Liver (tissue), 9 donors: ENCODE results near the gene RAB35. TPM values are rescaled to one million over a fixed set of nuclear protein-coding genes. Genes with fewer than 3 reads are reported as not detected.

Experiments
- DNase-seq: peaks from one replicate; pipeline ENCODE4 v3.0.0-alpha.2; 2017; ENCODE audit warnings: low spot score
- H3K27ac ChIP-seq, 2 donors: one replicate each; pipeline ENCODE4 v1.7.0; 2013; ENCODE audit warnings: inconsistent platforms in 2 of 2, low read length in 2 of 2, control low read depth in 1 of 2, low read depth in 1 of 2, mild to moderate bottlenecking in 1 of 2
- H3K27me3 ChIP-seq, 4 donors: one replicate each; pipeline versions ENCODE4 v1.6.1 to v1.7.0; 2013; ENCODE audit warnings: low read length in 3 of 4, inconsistent platforms in 1 of 4, mild to moderate bottlenecking in 1 of 4, moderate library complexity in 1 of 4; ENCODE audit not compliant: control insufficient read depth in 4 of 4, insufficient read depth in 4 of 4
- H3K36me3 ChIP-seq, 4 donors: one replicate each; pipeline versions ENCODE4 v1.6.1 to v1.7.0; 2013; ENCODE audit warnings: low read length in 3 of 4, mild to moderate bottlenecking in 3 of 4, low read depth in 1 of 4, moderate library complexity in 1 of 4; ENCODE audit not compliant: control insufficient read depth in 4 of 4, insufficient read depth in 3 of 4
- H3K4me1 ChIP-seq, 4 donors: one replicate each; pipeline versions ENCODE4 v1.6.1 to v1.7.0; 2013; ENCODE audit warnings: low read length in 3 of 4, mild to moderate bottlenecking in 3 of 4, moderate library complexity in 1 of 4; ENCODE audit not compliant: control insufficient read depth in 4 of 4, insufficient read depth in 4 of 4
- H3K4me3 ChIP-seq, 3 donors: one replicate each; pipeline versions ENCODE4 v1.6.1 to v1.7.0; 2013; ENCODE audit warnings: low read length in 3 of 3, control low read depth in 1 of 3, low read depth in 1 of 3, mild to moderate bottlenecking in 1 of 3
- H3K9ac ChIP-seq, 2 donors: one replicate each; pipeline ENCODE4 v1.7.0; 2013; ENCODE audit warnings: low read length in 2 of 2, mild to moderate bottlenecking in 2 of 2, moderate library complexity in 2 of 2, control low read depth in 1 of 2, low read depth in 1 of 2
- H3K9me3 ChIP-seq, 4 donors: one replicate each; pipeline versions ENCODE4 v1.6.1 to v1.7.0; 2013; ENCODE audit warnings: low read length in 3 of 4; ENCODE audit not compliant: control insufficient read depth in 4 of 4
- EGR1 ChIP-seq, 2 donors: IDR thresholded peaks; 2 replicates each; pipeline ENCODE4 v1.6.1; 2016 to 2018; ENCODE audit warnings: antibody characterized with exemption in 2 of 2, low read depth in 2 of 2
- FOXA1 ChIP-seq: IDR thresholded peaks from 2 replicates; pipeline ENCODE4 v1.6.1; 2016; ENCODE audit warnings: antibody characterized with exemption
- FOXA2 ChIP-seq: IDR thresholded peaks from 2 replicates; pipeline ENCODE4 v1.6.1; 2016; ENCODE audit warnings: antibody characterized with exemption
- GABPA ChIP-seq, 2 donors: IDR thresholded peaks in 1 of 2; conservative IDR thresholded peaks in 1 of 2; 2 replicates each; pipeline ENCODE4 v1.6.1; 2016; ENCODE audit warnings: antibody characterized with exemption in 2 of 2, mild to moderate bottlenecking in 1 of 2, moderate library complexity in 1 of 2
- HNF4A ChIP-seq, 2 donors: conservative IDR thresholded peaks; 2 replicates each; pipeline ENCODE4 v1.6.1; 2016; ENCODE audit warnings: antibody characterized with exemption in 2 of 2, mild to moderate bottlenecking in 2 of 2
- HNF4G ChIP-seq: IDR thresholded peaks from 2 replicates; pipeline ENCODE4 v1.6.1; 2016; ENCODE audit warnings: antibody characterized with exemption
- JUND ChIP-seq, 2 donors: IDR thresholded peaks; 2 replicates each; pipeline ENCODE4 v1.6.1; 2016; ENCODE audit warnings: antibody characterized with exemption in 2 of 2
- NR2F2 ChIP-seq: IDR thresholded peaks from 2 replicates; pipeline ENCODE4 v1.6.1; 2016; ENCODE audit warnings: antibody characterized with exemption
- RAD21 ChIP-seq, 2 donors: IDR thresholded peaks; 2 replicates each; pipeline ENCODE4 v1.6.1; 2016; ENCODE audit warnings: antibody characterized with exemption in 2 of 2, mild to moderate bottlenecking in 2 of 2
- RXRA ChIP-seq, 2 donors: IDR thresholded peaks; 2 replicates each; pipeline ENCODE4 v1.6.1; 2017 to 2018; ENCODE audit warnings: antibody characterized with exemption in 2 of 2, mild to moderate bottlenecking in 1 of 2
- SP1 ChIP-seq: IDR thresholded peaks from 2 replicates; pipeline ENCODE4 v1.6.1; 2018; ENCODE audit warnings: antibody characterized with exemption, mild to moderate bottlenecking
- WGBS: extraction: QIAGEN DNeasy Blood & Tissue Kit; methylation state at CpG from one replicate; pipeline ENCODE4 v1.1.7; 2013; 5-methylcytosine and 5-hydroxymethylcytosine counted together
- polyA plus RNA-seq, 2 donors: library from polyadenylated mRNA; stranded (reverse) in 1 of 2; unstranded in 1 of 2; fragments of 200-250 nt in 1 of 2; fragments of >200 nt in 1 of 2; fragmentation: Nextera tagmentation in 1 of 2; extraction: Ambion mirVana in 1 of 2; gene quantifications; one replicate each; pipeline versions ENCODE4 v1.2.1 to v1.2.3, GENCODE V29; 2013 to 2015
- total RNA-seq, 2 donors: library from RNA; depleted of rRNA; stranded (reverse); fragments of >200 nt; gene quantifications; one replicate each; pipeline ENCODE4 v1.2.3, GENCODE V29; 2014
- TF ChIP-seq, protein P1 (sequence below): IDR thresholded peaks from 2 replicates; pipeline ENCODE4 v1.6.1; 2016; ENCODE audit warnings: antibody characterized with exemption
- TF ChIP-seq, protein P2 (sequence below): IDR thresholded peaks from 2 replicates; pipeline ENCODE4 v1.6.1; 2016; ENCODE audit warnings: antibody characterized with exemption
- TF ChIP-seq, protein P3 (sequence below): IDR thresholded peaks from 2 replicates; pipeline ENCODE4 v1.6.1; 2016; ENCODE audit warnings: antibody characterized with exemption, mild to moderate bottlenecking
- TF ChIP-seq, protein P4 (sequence below): fragments of 150-350 bp; IDR thresholded peaks from 2 replicates; pipeline ENCODE4 v1.5.1; 2017; ENCODE audit warnings: improper control_type of control experiment, low read depth, low read length; ENCODE audit not compliant: missing input control
- TF ChIP-seq, protein P5 (sequence below): IDR thresholded peaks from 2 replicates; pipeline ENCODE4 v1.6.1; 2016; ENCODE audit warnings: antibody characterized with exemption
- donor health status: healthy.
- donor health status: healthy.
- donor health status: healthy.
- donor health status: healthy.
- donor health status: healthy.

Gene RAB35
- total and polyA plus RNA-seq, 4 donors = 7.4 to 14.4 (median 10.2) TPM

DNA sequence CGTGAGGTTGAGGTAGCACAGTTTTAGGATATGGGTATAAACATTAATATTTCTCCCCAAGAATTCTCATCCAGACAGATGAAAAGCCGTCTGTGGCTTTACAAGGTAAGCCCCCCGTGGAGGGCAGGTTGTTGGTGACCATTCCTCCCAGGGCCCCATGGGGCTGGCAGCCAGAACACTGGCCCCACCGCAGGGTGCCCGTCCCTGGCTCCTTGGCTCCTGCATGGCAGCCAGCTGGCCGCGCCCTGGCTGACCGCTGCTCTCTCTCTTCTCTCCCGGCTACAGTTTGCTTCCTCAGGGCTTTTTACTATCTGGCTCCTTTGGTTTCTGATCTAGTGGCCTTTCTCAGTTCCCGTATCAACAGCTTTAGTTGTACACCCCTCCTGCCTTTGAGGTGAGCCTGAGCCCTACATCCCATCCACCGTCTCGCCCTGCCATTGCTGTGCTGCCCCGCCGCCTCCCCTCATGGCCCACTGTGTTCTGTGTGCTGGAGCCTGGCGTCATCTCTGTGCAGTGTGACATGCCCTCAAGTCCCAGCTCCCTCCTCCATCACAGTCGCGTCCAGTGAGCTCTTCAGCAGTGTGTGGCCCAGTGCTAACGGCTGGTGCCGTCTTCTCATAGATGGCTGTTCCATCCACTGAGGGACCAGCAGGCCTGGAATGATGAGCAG, 25.8 kb downstream of the RAB35 start:
- Histone ChIP-seq H3K4me3 (no peak overlapping the region), H3K27me3 (no peaks in the 10 kb centered on the region), H3K36me3 (peaks cover 0 to 6% (median 0%) of the 10 kb centered on the region in 4 donors), H3K4me1 (peaks cover 0 to 13% (median 9%) of the 10 kb centered on the region in 4 donors), H3K27ac (no peak overlapping the region), H3K9ac (no peak overlapping the region), H3K9me3 (no peaks in the 10 kb centered on the region)
- TF ChIP-seq SP1 (no peak), HNF4G (no peak), EGR1 (IDR thresholded peaks at IDR 0.05; ENCODE audit: low read depth in 2 of 2) (no peak), FOXA2 (no peak), FOXA1 (no peak), RAD21 (IDR thresholded peaks at IDR 0.05) (no peak), NR2F2 (no peak), RXRA (IDR thresholded peaks at IDR 0.05) (no peak), HNF4A (conservative IDR thresholded peaks at IDR 0.05) (no peak), JUND (IDR thresholded peaks at IDR 0.05) (no peak)
- TF ChIP-seq, protein P1, sequence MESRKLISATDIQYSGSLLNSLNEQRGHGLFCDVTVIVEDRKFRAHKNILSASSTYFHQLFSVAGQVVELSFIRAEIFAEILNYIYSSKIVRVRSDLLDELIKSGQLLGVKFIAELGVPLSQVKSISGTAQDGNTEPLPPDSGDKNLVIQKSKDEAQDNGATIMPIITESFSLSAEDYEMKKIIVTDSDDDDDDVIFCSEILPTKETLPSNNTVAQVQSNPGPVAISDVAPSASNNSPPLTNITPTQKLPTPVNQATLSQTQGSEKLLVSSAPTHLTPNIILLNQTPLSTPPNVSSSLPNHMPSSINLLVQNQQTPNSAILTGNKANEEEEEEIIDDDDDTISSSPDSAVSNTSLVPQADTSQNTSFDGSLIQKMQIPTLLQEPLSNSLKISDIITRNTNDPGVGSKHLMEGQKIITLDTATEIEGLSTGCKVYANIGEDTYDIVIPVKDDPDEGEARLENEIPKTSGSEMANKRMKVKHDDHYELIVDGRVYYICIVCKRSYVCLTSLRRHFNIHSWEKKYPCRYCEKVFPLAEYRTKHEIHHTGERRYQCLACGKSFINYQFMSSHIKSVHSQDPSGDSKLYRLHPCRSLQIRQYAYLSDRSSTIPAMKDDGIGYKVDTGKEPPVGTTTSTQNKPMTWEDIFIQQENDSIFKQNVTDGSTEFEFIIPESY = no peak
- TF ChIP-seq, protein P2, sequence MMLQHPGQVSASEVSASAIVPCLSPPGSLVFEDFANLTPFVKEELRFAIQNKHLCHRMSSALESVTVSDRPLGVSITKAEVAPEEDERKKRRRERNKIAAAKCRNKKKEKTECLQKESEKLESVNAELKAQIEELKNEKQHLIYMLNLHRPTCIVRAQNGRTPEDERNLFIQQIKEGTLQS = no peak
- TF ChIP-seq, protein P3, sequence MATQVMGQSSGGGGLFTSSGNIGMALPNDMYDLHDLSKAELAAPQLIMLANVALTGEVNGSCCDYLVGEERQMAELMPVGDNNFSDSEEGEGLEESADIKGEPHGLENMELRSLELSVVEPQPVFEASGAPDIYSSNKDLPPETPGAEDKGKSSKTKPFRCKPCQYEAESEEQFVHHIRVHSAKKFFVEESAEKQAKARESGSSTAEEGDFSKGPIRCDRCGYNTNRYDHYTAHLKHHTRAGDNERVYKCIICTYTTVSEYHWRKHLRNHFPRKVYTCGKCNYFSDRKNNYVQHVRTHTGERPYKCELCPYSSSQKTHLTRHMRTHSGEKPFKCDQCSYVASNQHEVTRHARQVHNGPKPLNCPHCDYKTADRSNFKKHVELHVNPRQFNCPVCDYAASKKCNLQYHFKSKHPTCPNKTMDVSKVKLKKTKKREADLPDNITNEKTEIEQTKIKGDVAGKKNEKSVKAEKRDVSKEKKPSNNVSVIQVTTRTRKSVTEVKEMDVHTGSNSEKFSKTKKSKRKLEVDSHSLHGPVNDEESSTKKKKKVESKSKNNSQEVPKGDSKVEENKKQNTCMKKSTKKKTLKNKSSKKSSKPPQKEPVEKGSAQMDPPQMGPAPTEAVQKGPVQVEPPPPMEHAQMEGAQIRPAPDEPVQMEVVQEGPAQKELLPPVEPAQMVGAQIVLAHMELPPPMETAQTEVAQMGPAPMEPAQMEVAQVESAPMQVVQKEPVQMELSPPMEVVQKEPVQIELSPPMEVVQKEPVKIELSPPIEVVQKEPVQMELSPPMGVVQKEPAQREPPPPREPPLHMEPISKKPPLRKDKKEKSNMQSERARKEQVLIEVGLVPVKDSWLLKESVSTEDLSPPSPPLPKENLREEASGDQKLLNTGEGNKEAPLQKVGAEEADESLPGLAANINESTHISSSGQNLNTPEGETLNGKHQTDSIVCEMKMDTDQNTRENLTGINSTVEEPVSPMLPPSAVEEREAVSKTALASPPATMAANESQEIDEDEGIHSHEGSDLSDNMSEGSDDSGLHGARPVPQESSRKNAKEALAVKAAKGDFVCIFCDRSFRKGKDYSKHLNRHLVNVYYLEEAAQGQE = no peak
- 92% methylated on average over 19 of the region's 19 CpGs for WGBS
- no peak for DNase-seq

DNA sequence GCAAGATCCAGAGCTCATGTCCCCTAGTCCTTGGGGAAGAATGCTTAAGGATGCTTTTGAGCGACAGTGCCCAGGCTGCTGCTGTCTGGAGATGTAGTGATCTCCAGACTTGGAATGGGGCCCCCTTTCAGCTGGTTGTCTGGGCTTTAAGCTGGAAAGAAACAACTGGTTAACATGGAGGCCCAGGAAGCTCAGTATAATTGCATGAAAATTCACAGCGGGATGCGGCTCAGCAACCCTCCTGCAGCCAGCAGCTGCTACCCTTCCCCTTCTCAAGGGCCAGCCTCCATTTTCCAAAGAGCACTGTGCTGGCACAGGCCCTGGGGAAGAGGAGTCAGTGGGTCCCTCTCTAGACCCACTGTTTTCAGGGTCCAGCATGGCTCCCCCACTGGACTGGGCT, 26.3 kb downstream of the RAB35 start:
- Histone ChIP-seq H3K27me3 (no peaks in the 10 kb centered on the region), H3K9me3 (no peaks in the 10 kb centered on the region), H3K36me3 (peaks cover 0 to 6% (median 0%) of the 10 kb centered on the region in 4 donors), H3K9ac (no peak overlapping the region), H3K27ac (no peak overlapping the region), H3K4me1 (peaks cover 0 to 13% (median 9%) of the 10 kb centered on the region in 4 donors), H3K4me3 (no peak overlapping the region)
- TF ChIP-seq GABPA (IDR thresholded peaks at IDR 0.05 in 1 of 2, conservative IDR thresholded peaks at IDR 0.05 in 1 of 2) (no peak), RAD21 (IDR thresholded peaks at IDR 0.05) (no peak), SP1 (no peak), EGR1 (IDR thresholded peaks at IDR 0.05; ENCODE audit: low read depth in 2 of 2) (no peak), NR2F2 (no peak)
- TF ChIP-seq, protein P3 = no peak
- TF ChIP-seq, protein P2 = no peak
- TF ChIP-seq, protein P4, sequence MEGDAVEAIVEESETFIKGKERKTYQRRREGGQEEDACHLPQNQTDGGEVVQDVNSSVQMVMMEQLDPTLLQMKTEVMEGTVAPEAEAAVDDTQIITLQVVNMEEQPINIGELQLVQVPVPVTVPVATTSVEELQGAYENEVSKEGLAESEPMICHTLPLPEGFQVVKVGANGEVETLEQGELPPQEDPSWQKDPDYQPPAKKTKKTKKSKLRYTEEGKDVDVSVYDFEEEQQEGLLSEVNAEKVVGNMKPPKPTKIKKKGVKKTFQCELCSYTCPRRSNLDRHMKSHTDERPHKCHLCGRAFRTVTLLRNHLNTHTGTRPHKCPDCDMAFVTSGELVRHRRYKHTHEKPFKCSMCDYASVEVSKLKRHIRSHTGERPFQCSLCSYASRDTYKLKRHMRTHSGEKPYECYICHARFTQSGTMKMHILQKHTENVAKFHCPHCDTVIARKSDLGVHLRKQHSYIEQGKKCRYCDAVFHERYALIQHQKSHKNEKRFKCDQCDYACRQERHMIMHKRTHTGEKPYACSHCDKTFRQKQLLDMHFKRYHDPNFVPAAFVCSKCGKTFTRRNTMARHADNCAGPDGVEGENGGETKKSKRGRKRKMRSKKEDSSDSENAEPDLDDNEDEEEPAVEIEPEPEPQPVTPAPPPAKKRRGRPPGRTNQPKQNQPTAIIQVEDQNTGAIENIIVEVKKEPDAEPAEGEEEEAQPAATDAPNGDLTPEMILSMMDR = no peak
- TF ChIP-seq, protein P5, sequence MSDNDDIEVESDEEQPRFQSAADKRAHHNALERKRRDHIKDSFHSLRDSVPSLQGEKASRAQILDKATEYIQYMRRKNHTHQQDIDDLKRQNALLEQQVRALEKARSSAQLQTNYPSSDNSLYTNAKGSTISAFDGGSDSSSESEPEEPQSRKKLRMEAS = no peak
- 95% methylated on average over 3 of the region's 3 CpGs for WGBS
- no peak for DNase-seq
